Endodermal cell (in vitro differentiated cells): ENCODE results near the gene BCL2. TPM values are rescaled to one million over a fixed set of nuclear protein-coding genes. Genes with fewer than 3 reads are reported as not detected.

Experiments
- DNase-seq: peaks from one replicate; pipeline ENCODE4 v3.0.0-alpha.2; 2017
- H3K27ac ChIP-seq: 2 replicates; pipeline ENCODE4 v1.5.1; 2013; ENCODE audit warnings: mild to moderate bottlenecking, low read depth, low read length, moderate library complexity
- H3K27me3 ChIP-seq: 2 replicates; pipeline ENCODE4 v1.6.1; 2013; ENCODE audit warnings: mild to moderate bottlenecking, low read length, moderate library complexity; ENCODE audit not compliant: insufficient read depth, control insufficient read depth, poor library complexity, severe bottlenecking
- H3K36me3 ChIP-seq: 2 replicates; pipeline ENCODE4 v1.7.0; 2013; ENCODE audit warnings: mild to moderate bottlenecking, low read length, moderate library complexity; ENCODE audit not compliant: control insufficient read depth, insufficient read depth
- H3K4me1 ChIP-seq: one replicate; pipeline ENCODE4 v1.7.0; 2013; ENCODE audit warnings: low read length; ENCODE audit not compliant: control insufficient read depth, insufficient read depth
- H3K4me3 ChIP-seq: 2 replicates; pipeline ENCODE4 v1.5.1; 2013; ENCODE audit warnings: mild to moderate bottlenecking, low read length, moderate library complexity
- H3K9ac ChIP-seq: 2 replicates; pipeline ENCODE4 v1.6.1; 2013; ENCODE audit warnings: mild to moderate bottlenecking, low read length, moderate library complexity; ENCODE audit not compliant: poor library complexity, severe bottlenecking; ENCODE audit errors: extremely low read depth
- H3K9me3 ChIP-seq: 2 replicates; pipeline ENCODE4 v1.6.1; 2013; ENCODE audit warnings: mild to moderate bottlenecking, low read length, moderate library complexity; ENCODE audit not compliant: control insufficient read depth
- H3K27ac Mint-ChIP-seq: 2 replicates; pipeline ENCODE4 v1.8.0; 2020; ENCODE audit warnings: mixed read lengths
- H3K27me3 Mint-ChIP-seq: 2 replicates; pipeline ENCODE4 v1.8.0; 2021; ENCODE audit warnings: mild to moderate bottlenecking, mixed read lengths; ENCODE audit not compliant: insufficient read depth
- H3K36me3 Mint-ChIP-seq: 2 replicates; pipeline ENCODE4 v1.8.0; 2020; ENCODE audit warnings: low read depth, mixed read lengths
- H3K4me1 Mint-ChIP-seq: 2 replicates; pipeline ENCODE4 v1.8.0; 2020; ENCODE audit warnings: mixed read lengths
- H3K4me3 Mint-ChIP-seq: 2 replicates; pipeline ENCODE4 v1.8.0; 2020; ENCODE audit warnings: mild to moderate bottlenecking, moderate library complexity, mixed read lengths
- H3K9me3 Mint-ChIP-seq: 2 replicates; pipeline ENCODE4 v1.8.0; 2020; ENCODE audit warnings: mild to moderate bottlenecking, mixed read lengths
- WGBS, 2 experiments: methylation state at CpG; one replicate each; pipeline versions ENCODE4 v1.1.5 to v1.1.7; 2013; ENCODE audit warnings: missing lambda C conversion rate in 2 of 2, mixed read lengths in 1 of 2; ENCODE audit not compliant: insufficient coverage in 1 of 2, insufficient read length in 1 of 2; 5-methylcytosine and 5-hydroxymethylcytosine counted together
- total RNA-seq, 2 donors: library from RNA; stranded (reverse); fragmentation: NEBNext Ultra II Directional in 1 of 2; extraction: Animal tissue kit (Norgen Biotek cat#: 25700) in 1 of 2; gene quantifications; 2 replicates in 1 of 2; 3 replicates in 1 of 2; pipeline ENCODE4 v1.2.1, GENCODE V29; 2021
- TF ChIP-seq, protein P1 (sequence below): fragments of 200-600 bp; sonication (generic); conservative IDR thresholded peaks from 2 replicates; pipeline ENCODE4 v1.5.0; 2021; ENCODE audit warnings: antibody characterized with exemption, mild to moderate bottlenecking

The BCL2 gene
- total RNA-seq, 2 donors from 2014 or later = 1.4 to 2.3 TPM

DNA sequence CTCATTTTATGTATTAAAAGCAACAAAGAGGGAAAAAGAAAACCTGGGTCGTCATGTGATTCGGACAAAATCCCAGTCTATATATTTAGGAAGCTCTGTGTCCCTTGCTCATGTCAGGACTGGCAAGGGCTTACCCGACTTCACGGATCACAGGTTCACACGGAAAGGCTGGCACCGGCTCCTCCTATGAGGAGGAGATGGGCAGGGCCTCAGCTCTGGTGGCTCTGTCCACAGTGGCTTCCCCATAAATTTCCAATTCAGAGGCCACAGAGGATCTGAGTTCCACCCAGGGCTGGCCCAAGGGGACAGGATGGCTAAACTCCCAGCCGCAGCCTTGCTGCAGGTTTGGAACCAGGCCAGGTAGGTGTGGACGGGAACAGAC is 186.8 kb downstream of the BCL2 start:
- Mint-ChIP-seq H3K9me3 (no peaks in the 10 kb centered on the region), H3K4me1 (peaks cover 2% of the 10 kb centered on the region), H3K27ac (no peak overlapping the region), H3K4me3 (no peak overlapping the region), H3K27me3 (no peaks in the 10 kb centered on the region), H3K36me3 (no peaks in the 10 kb centered on the region)
- H3K36me3 ChIP-seq = no peaks in the 10 kb centered on the region
- H3K9me3 ChIP-seq = no peaks in the 10 kb centered on the region
- H3K27me3 ChIP-seq = no peaks in the 10 kb centered on the region
- no peak overlapping the region for H3K4me3 ChIP-seq
- H3K9ac ChIP-seq = no peak overlapping the region
- TF ChIP-seq, protein P1, sequence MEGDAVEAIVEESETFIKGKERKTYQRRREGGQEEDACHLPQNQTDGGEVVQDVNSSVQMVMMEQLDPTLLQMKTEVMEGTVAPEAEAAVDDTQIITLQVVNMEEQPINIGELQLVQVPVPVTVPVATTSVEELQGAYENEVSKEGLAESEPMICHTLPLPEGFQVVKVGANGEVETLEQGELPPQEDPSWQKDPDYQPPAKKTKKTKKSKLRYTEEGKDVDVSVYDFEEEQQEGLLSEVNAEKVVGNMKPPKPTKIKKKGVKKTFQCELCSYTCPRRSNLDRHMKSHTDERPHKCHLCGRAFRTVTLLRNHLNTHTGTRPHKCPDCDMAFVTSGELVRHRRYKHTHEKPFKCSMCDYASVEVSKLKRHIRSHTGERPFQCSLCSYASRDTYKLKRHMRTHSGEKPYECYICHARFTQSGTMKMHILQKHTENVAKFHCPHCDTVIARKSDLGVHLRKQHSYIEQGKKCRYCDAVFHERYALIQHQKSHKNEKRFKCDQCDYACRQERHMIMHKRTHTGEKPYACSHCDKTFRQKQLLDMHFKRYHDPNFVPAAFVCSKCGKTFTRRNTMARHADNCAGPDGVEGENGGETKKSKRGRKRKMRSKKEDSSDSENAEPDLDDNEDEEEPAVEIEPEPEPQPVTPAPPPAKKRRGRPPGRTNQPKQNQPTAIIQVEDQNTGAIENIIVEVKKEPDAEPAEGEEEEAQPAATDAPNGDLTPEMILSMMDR = no peak
- no peak for DNase-seq
- 94 to 97% methylated on average over 2 to 8 of the region's 8 CpGs for WGBS, 2 experiments
- no peaks in the 10 kb centered on the region for H3K4me1 ChIP-seq
- no peak overlapping the region for H3K27ac ChIP-seq

GRCh38 chr18:63131959-63132818 is 187.4 kb downstream of the BCL2 start:
- Histone ChIP-seq H3K27ac (no peak overlapping the region), H3K9ac (no peak overlapping the region), H3K4me1 (no peaks in the 10 kb centered on the region), H3K27me3 (no peaks in the 10 kb centered on the region), H3K36me3 (no peaks in the 10 kb centered on the region), H3K9me3 (no peaks in the 10 kb centered on the region), H3K4me3 (no peak overlapping the region)
- DNase-seq = no peak
- no peaks in the 10 kb centered on the region for H3K36me3 Mint-ChIP-seq
- no peak overlapping the region for H3K4me3 Mint-ChIP-seq
- H3K4me1 Mint-ChIP-seq = no peaks in the 10 kb centered on the region
- 86 to 89% methylated on average over 4 to 12 of the region's 13 CpGs for WGBS, 2 experiments
- H3K27me3 Mint-ChIP-seq = no peaks in the 10 kb centered on the region
- TF ChIP-seq, protein P1 = no peak
- H3K9me3 Mint-ChIP-seq = no peaks in the 10 kb centered on the region
- no peak overlapping the region for H3K27ac Mint-ChIP-seq

DNA sequence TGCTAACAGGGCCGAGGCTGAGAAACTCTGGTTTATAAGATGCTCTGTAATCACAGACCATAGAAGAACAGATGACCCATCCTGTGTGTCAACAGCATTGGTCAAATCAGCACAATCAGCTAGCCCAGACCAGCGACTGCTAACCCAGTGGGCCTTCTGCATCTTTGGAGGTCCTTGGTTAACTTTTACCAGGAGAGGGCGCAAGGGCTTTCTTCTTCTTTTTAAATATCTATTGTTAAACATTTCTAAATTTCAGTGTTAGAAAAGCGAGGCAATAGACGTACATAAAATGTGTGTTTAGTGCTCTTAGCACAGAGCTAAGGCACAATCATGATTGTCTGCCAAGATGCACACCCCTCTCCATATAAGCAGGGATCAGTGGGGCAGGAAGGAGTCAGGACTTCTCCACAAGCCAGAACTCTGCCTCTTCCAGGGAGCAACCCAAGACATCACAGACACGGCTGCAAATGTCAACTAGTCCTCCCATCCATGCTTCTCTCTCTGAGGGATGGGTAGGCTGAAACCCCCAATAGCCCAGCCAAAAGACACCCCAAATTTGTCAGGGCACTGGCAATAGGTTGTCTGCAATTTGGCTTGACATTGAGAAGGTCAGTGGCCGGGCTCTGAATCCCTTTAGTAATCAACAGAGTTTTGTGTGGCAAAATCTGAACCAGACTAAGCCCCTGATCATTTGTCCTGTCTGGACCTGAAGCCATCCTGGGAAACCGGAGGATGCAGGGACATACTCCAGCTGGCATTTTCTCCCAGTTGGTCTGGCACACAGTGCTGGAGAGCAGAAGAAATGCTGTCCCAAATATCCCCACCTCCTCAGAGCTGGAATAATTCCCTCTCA is 188.2 kb downstream of the BCL2 start:
- Mint-ChIP-seq H3K9me3 (no peaks in the 10 kb centered on the region), H3K4me1 (peaks cover 3% of the 10 kb centered on the region), H3K36me3 (no peaks in the 10 kb centered on the region), H3K27me3 (no peaks in the 10 kb centered on the region), H3K4me3 (no peak overlapping the region), H3K27ac (no peak overlapping the region)
- Histone ChIP-seq H3K27me3 (no peaks in the 10 kb centered on the region), H3K9ac (no peak overlapping the region), H3K9me3 (no peaks in the 10 kb centered on the region), H3K4me3 (no peak overlapping the region), H3K4me1 (no peaks in the 10 kb centered on the region), H3K27ac (no peak overlapping the region), H3K36me3 (no peaks in the 10 kb centered on the region)
- TF ChIP-seq, protein P1 = peak; percentile 82
- peak; percentile 81 for DNase-seq
- 57 to 76% methylated on average over 3 to 7 of the region's 8 CpGs for WGBS, 2 experiments
